SK-N-SH (cell line): ENCODE results near the gene CPLANE1. TPM values are rescaled to one million over a fixed set of nuclear protein-coding genes. Genes with fewer than 3 reads are reported as not detected.

Source experiments
- CTCF ChIA-PET: fragments of 300-600, 350-600 bp; formaldehyde crosslinking; extraction: SDS; loops from one replicate; lab custom pipeline; 2021; lab: Yijun Ruan, JAX
- POLR2A ChIA-PET: fragments of 350-600 bp; sonication (Branson Sonifier 250); formaldehyde crosslinking; extraction: SDS; loops from one replicate; lab custom pipeline; 2020; ENCODE audit warnings: antibody characterized with exemption, inconsistent platforms; lab: Yijun Ruan, JAX
- DNase-seq: peaks from one replicate; pipeline ENCODE4 v3.0.0; 2012
- H2AFZ ChIP-seq: fragments of 200-600 bp; sonication (generic); 2 replicates; pipeline ENCODE4 v1.8.1; 2016; ENCODE audit warnings: antibody characterized with exemption, mild to moderate bottlenecking, low read depth
- H3F3A ChIP-seq: fragments of 200-600 bp; sonication (generic); replicated peaks from 2 replicates; pipeline ENCODE3; 2016; ENCODE audit warnings: antibody characterized with exemption, mild to moderate bottlenecking; ENCODE audit not compliant: insufficient read depth
- H3K27ac ChIP-seq, 2 experiments: fragments of 200-500 bp in 1 of 2; fragments of 200-600 bp in 1 of 2; sonication (Bioruptor generic) in 1 of 2; sonication (generic), shearing (Covaris generic) in 1 of 2; 2 replicates each; pipeline versions ENCODE4 v1.5.1 to v1.6.1; 2014 to 2016; ENCODE audit warnings: low read depth in 2 of 2, inconsistent platforms in 1 of 2, low read length in 1 of 2, mild to moderate bottlenecking in 1 of 2, mixed read lengths in 1 of 2
- H3K27me3 ChIP-seq: fragments of 200-600 bp; sonication (generic), shearing (Covaris generic); 2 replicates; pipeline ENCODE4 v1.6.1; 2016; ENCODE audit warnings: mixed run types; ENCODE audit not compliant: insufficient read depth
- H3K36me3 ChIP-seq, 2 experiments: fragments of 200-500 bp in 1 of 2; fragments of 200-600 bp in 1 of 2; sonication (Bioruptor generic) in 1 of 2; sonication (generic) in 1 of 2; replicated peaks in 1 of 2; 2 replicates each; pipeline versions ENCODE3 to v1.5.1; 2014 to 2016; ENCODE audit warnings: low read length in 1 of 2, mild to moderate bottlenecking in 1 of 2; ENCODE audit not compliant: insufficient read depth in 2 of 2, control insufficient read depth in 1 of 2
- H3K4me1 ChIP-seq, 2 experiments: fragments of 200-500 bp in 1 of 2; fragments of 200-600 bp in 1 of 2; sonication (Bioruptor generic) in 1 of 2; sonication (generic), shearing (Covaris generic) in 1 of 2; 2 replicates each; pipeline versions ENCODE4 v1.5.1 to v1.6.1; 2014 to 2016; ENCODE audit warnings: low read depth in 1 of 2, low read length in 1 of 2, mixed run types in 1 of 2; ENCODE audit not compliant: insufficient read depth in 2 of 2, control insufficient read depth in 1 of 2
- H3K4me2 ChIP-seq: fragments of 200-600 bp; sonication (generic), shearing (Covaris generic); 2 replicates; pipeline ENCODE4 v1.6.1; 2017; ENCODE audit warnings: mixed run types
- H3K4me3 ChIP-seq, 2 experiments: fragments of 200-500 bp in 1 of 2; fragments of 200-600 bp in 1 of 2; sonication (Bioruptor generic) in 1 of 2; sonication (generic), shearing (Covaris generic) in 1 of 2; 2 replicates each; pipeline versions ENCODE4 v1.5.1 to v1.8.1; 2014 to 2016; ENCODE audit warnings: low read depth in 2 of 2, inconsistent platforms in 1 of 2, low read length in 1 of 2, mild to moderate bottlenecking in 1 of 2, mixed read lengths in 1 of 2, moderate library complexity in 1 of 2
- H3K79me2 ChIP-seq: fragments of 200-600 bp; sonication (generic); 2 replicates; pipeline ENCODE4 v1.8.1; 2017; ENCODE audit warnings: mild to moderate bottlenecking; ENCODE audit not compliant: insufficient read depth
- H3K9ac ChIP-seq: fragments of 200-600 bp; sonication (generic); 2 replicates; pipeline ENCODE4 v1.6.1; 2017; ENCODE audit warnings: mixed run types
- H3K9me2 ChIP-seq: fragments of 200-600 bp; sonication (generic); 2 replicates; pipeline ENCODE4 v1.6.1; 2017; ENCODE audit warnings: mixed run types
- H3K9me3 ChIP-seq: fragments of 200-600 bp; sonication (generic); 2 replicates; pipeline ENCODE4 v1.6.1; 2017; ENCODE audit warnings: mixed run types, mild to moderate bottlenecking, moderate library complexity
- H4K20me1 ChIP-seq: fragments of 200-600 bp; sonication (generic); 2 replicates; pipeline ENCODE4 v1.6.1; 2017; ENCODE audit warnings: mild to moderate bottlenecking, mixed run types; ENCODE audit not compliant: insufficient read depth
- EP300 ChIP-seq, 2 experiments: IDR thresholded peaks; 2 replicates each; pipeline versions ENCODE4 v1.4.0 to v1.6.1; 2012; ENCODE audit warnings: borderline replicate concordance in 1 of 2, low read depth in 1 of 2, low read length in 1 of 2
- EZH2phosphoT487 ChIP-seq: fragments of 200-600 bp; sonication (generic); IDR thresholded peaks from 2 replicates; pipeline ENCODE4 v1.6.1; 2017; ENCODE audit warnings: low read depth, mixed run types, mild to moderate bottlenecking, antibody characterized with exemption, moderate library complexity, borderline replicate concordance
- FOSL2 ChIP-seq: IDR thresholded peaks from 2 replicates; pipeline ENCODE4 v1.4.0; 2012; ENCODE audit warnings: low read depth, mild to moderate bottlenecking, moderate library complexity, borderline replicate concordance
- FOXJ3 ChIP-seq: sonication (generic); formaldehyde crosslinking; IDR thresholded peaks from 2 replicates; pipeline ENCODE4 v1.5.1; 2020; ENCODE audit warnings: mild to moderate bottlenecking, missing genetic modification reagents
- GATA2 ChIP-seq: sonication (generic); formaldehyde crosslinking; IDR thresholded peaks from 2 replicates; pipeline ENCODE4 v1.5.0; 2020; ENCODE audit warnings: mild to moderate bottlenecking, missing genetic modification reagents
- JUND ChIP-seq: IDR thresholded peaks from 2 replicates; pipeline ENCODE4 v1.4.0; 2012
- NFIC ChIP-seq: IDR thresholded peaks from 2 replicates; pipeline ENCODE4 v1.4.0; 2012; ENCODE audit warnings: borderline replicate concordance
- NRF1 ChIP-seq: IDR thresholded peaks from 2 replicates; pipeline ENCODE4 v1.6.1; 2012; ENCODE audit warnings: low read depth, mild to moderate bottlenecking, low read length
- POLR2AphosphoS5 ChIP-seq: IDR thresholded peaks from 2 replicates; pipeline ENCODE4 v1.6.1; 2012; ENCODE audit warnings: low read depth, low read length
- RAD21 ChIP-seq: IDR thresholded peaks from 2 replicates; pipeline ENCODE4 v1.6.1; 2012; ENCODE audit warnings: mild to moderate bottlenecking, low read length
- RCOR1 ChIP-seq: fragments of 150-350 bp; IDR thresholded peaks from 2 replicates; pipeline ENCODE4 v1.6.1; 2017; ENCODE audit warnings: antibody characterized with exemption, low read length
- TAF1 ChIP-seq: IDR thresholded peaks from 2 replicates; pipeline ENCODE4 v1.6.1; 2012; ENCODE audit warnings: low read depth, mild to moderate bottlenecking, low read length, moderate library complexity, borderline replicate concordance
- TCF12 ChIP-seq: IDR thresholded peaks from 2 replicates; pipeline ENCODE4 v1.4.0; 2012
- YY1 ChIP-seq: IDR thresholded peaks from 2 replicates; pipeline ENCODE4 v1.4.0; 2012; ENCODE audit warnings: low read depth, mild to moderate bottlenecking
- WGBS: methylation state at CpG from one replicate; pipeline ENCODE4 v1.1.6; 2017; ENCODE audit warnings: low lambda C conversion rate; 5-methylcytosine and 5-hydroxymethylcytosine counted together
- polyA plus RNA-seq, 3 experiments: library from polyadenylated mRNA; depleted of rRNA; stranded (reverse); fragments of >200 nt; gene quantifications; 2 replicates each; pipeline ENCODE4 v1.2.3, GENCODE V29; 2012
- TF ChIP-seq, protein P1 (sequence below): fragments of 200-600 bp; sonication (generic); IDR thresholded peaks from 2 replicates; pipeline ENCODE4 v1.6.1; 2017; ENCODE audit warnings: antibody characterized with exemption, mild to moderate bottlenecking, moderate library complexity
- TF ChIP-seq, protein P2 (sequence below): IDR thresholded peaks from 2 replicates; pipeline ENCODE4 v1.4.0; 2012; ENCODE audit warnings: low read depth, borderline replicate concordance
- TF ChIP-seq, protein P3 (sequence below): fragments of 150-350 bp; IDR thresholded peaks from 2 replicates; pipeline ENCODE4 v1.6.1; 2017; ENCODE audit warnings: antibody characterized with exemption, low read length, low read depth, borderline replicate concordance

The CPLANE1 gene
- polyA plus RNA-seq, 1 of the 3 experiments (the other 2 are of a cell fraction): 3.6 TPM

DNA sequence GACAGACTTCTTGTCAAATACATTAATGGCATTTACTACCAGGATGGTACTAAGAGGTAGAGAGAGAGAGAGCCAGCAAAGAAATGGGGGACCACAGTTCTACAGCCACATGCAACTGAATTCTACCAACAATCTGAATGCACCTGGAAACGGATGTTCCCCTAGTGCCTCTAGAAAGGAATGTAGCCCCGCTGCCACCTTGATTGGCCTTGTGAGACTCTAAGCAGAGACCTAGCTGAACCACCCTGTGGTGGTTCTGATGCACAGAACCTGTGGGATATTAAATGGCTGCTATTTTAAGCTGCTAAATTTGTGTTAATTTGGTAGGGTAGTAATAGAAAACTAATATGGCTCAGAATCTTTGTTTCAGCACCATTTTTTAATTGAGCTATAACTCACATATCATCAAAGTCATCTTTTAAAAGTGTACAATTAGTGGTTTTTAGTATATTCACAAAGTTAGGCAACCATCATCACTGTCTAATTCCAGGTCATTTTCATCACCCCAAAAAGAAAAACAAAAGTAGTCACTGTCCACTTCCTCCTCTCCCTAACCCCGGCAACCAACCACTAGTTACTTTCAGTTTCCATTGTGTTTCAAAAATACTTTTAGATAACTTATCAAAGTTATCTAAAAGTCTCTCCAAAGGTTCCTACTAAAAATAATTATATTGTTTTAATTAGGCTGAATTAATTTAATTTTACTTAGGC lies 51.7 kb downstream of the CPLANE1 start:
- Histone ChIP-seq H3K4me1 (no peaks in the 10 kb centered on the region), H3K27ac (no peak overlapping the region), H3K79me2 (no peaks in the 10 kb centered on the region; the same call in 1 of the 2 replicates), H3F3A (peaks cover 3% of the 10 kb centered on the region), H3K9me3 (no peaks in the 10 kb centered on the region), H3K9ac (no peak overlapping the region), H3K4me3 (no peak overlapping the region), H3K4me2 (no peak overlapping the region), H3K36me3 (peaks cover 36 to 65% of the 10 kb centered on the region in 2 experiments), H4K20me1 (no peaks in the 10 kb centered on the region), H2AFZ (no peak overlapping the region), H3K27me3 (no peaks in the 10 kb centered on the region), H3K9me2 (no peaks in the 10 kb centered on the region)
- no peak for DNase-seq
- TF ChIP-seq RCOR1 (no peak), POLR2AphosphoS5 (no peak), TAF1 (no peak), JUND (no peak), FOXJ3 (CRISPR knock-in tag) (no peak), EP300 (IDR thresholded peaks at IDR 0.05; ENCODE audit: borderline replicate concordance in 1 of 2, low read depth in 1 of 2, low read length in 1 of 2) (no peak), EZH2phosphoT487 (no peak), TCF12 (no peak), YY1 (no peak), GATA2 (CRISPR knock-in tag) (no peak), NRF1 (no peak), FOSL2 (no peak), RAD21 (no peak), NFIC (no peak)
- TF ChIP-seq, protein P1, sequence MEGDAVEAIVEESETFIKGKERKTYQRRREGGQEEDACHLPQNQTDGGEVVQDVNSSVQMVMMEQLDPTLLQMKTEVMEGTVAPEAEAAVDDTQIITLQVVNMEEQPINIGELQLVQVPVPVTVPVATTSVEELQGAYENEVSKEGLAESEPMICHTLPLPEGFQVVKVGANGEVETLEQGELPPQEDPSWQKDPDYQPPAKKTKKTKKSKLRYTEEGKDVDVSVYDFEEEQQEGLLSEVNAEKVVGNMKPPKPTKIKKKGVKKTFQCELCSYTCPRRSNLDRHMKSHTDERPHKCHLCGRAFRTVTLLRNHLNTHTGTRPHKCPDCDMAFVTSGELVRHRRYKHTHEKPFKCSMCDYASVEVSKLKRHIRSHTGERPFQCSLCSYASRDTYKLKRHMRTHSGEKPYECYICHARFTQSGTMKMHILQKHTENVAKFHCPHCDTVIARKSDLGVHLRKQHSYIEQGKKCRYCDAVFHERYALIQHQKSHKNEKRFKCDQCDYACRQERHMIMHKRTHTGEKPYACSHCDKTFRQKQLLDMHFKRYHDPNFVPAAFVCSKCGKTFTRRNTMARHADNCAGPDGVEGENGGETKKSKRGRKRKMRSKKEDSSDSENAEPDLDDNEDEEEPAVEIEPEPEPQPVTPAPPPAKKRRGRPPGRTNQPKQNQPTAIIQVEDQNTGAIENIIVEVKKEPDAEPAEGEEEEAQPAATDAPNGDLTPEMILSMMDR: no peak
- TF ChIP-seq, protein P2, sequence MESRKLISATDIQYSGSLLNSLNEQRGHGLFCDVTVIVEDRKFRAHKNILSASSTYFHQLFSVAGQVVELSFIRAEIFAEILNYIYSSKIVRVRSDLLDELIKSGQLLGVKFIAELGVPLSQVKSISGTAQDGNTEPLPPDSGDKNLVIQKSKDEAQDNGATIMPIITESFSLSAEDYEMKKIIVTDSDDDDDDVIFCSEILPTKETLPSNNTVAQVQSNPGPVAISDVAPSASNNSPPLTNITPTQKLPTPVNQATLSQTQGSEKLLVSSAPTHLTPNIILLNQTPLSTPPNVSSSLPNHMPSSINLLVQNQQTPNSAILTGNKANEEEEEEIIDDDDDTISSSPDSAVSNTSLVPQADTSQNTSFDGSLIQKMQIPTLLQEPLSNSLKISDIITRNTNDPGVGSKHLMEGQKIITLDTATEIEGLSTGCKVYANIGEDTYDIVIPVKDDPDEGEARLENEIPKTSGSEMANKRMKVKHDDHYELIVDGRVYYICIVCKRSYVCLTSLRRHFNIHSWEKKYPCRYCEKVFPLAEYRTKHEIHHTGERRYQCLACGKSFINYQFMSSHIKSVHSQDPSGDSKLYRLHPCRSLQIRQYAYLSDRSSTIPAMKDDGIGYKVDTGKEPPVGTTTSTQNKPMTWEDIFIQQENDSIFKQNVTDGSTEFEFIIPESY: no peak
- TF ChIP-seq, protein P3, sequence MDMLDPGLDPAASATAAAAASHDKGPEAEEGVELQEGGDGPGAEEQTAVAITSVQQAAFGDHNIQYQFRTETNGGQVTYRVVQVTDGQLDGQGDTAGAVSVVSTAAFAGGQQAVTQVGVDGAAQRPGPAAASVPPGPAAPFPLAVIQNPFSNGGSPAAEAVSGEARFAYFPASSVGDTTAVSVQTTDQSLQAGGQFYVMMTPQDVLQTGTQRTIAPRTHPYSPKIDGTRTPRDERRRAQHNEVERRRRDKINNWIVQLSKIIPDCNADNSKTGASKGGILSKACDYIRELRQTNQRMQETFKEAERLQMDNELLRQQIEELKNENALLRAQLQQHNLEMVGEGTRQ: no peak
- POLR2A ChIA-PET: no interaction called here
- WGBS: 89% methylated on average over 3 of the region's 3 CpGs
- CTCF ChIA-PET: interaction anchor here (1.3 kb wide), 1 partner anchor 12 kb away, joined by 3 read pairs; no protein-coding TSS in a partner anchor
